NCI-H345 treated with DMSO at 0.1 percent for 48 hours (cell line): ENCODE measurements around the gene AKAP6.

Source experiments
- DNase-seq: peaks from one replicate; lab custom pipeline; 2025; ENCODE audit not compliant: unreplicated experiment; lab: John Stamatoyannopoulos, UW

The AKAP6 gene

GRCh38 chr14:32657081-32657480, 328.0 kb downstream of the AKAP6 start:
- DNase-seq = no peak

DNA sequence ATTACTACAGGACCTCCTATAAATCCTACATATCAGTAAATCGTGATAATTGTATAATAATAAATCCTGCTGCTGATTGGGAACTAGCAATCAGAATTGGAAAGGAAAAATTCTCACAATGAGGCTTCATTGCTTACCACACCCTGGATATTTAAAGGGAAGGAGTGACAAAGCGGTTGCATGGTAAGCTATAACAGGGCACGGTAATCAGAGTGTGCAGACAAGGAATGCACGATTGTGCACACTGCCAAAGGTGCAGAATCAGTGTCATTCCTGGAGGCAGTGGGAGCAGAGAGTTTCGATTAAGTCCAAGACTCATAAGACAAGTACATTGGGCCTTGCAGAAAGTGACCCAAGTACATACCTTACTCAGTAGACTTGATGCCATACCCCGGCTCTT, 332.1 kb downstream of the AKAP6 start:
- no peak for DNase-seq

DNA sequence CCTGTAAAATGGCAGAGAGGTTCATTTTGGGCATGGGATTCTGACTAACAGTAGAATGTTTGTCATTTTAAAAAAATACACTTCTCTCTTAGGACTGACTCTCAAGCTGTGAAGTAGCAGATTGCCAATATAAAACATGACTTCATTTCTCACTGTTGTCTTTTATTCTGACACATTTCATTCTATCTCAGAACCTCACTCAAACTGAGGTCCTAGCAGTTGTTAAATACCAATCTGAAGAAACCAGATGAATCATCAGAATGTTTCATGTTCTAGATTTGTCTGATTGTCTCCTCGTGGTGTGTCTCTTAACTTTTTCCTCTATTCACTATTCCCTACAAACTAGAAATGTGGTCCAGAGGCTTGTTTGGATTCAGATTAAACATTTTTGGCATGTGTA, 333.1 kb downstream of the AKAP6 start:
- DNase-seq = no peak

DNA sequence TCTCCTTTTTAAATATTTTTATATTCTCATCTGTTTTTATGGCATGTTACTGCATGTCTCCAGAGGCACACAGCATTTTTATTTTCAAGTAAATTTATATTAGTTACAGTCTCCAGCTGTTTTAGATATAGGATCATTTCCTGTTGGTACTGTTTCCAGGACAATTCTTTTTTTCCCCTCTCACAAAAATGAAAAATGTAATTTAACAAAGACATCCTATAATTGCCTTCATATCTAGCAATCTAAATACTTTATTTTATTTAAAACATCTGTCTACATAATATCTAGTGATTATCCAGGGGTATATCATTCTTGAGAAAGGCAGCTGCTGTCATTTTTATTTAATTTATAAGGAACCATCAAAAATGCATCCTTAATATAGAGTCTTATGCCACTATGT, 337.2 kb downstream of the AKAP6 start:
- no peak for DNase-seq

DNA sequence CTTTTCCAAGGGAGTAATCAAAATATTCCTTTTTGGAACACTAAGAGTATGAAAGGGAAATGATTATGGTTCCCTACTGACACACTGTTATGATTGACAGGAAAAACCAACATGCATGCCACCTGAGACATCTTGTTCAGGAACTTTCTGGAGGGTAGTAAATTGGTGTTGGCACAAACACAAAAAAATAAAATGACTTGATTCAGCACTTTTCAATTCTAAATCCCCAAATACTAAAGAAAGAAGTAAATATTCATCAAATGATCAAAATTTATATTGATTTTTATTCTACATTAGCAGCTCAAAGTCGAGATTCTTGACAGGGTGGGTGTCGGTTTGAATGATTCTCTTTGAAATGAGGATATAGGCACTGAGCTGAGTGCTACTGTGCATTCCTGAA, 338.2 kb downstream of the AKAP6 start:
- DNase-seq = no peak

DNA sequence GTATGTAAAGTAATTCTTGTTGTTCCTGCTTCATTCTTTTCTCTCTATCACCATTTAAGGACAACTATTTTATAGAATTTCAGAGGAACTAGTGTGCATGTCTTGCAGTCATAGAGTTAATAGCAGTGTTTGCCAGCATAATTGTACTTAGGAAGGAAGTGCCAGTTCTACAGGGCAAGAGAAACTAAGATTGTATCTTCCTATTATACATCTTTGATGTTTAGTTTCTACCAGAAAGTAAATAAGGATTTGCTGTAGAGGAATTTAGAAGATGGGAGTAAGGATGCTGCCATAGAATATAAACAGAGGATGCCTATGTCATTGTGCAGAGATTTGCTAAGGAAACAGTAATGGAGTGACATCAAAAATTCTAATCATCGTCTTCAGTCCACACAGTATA, 338.7 kb downstream of the AKAP6 start:
- no peak for DNase-seq

DNA sequence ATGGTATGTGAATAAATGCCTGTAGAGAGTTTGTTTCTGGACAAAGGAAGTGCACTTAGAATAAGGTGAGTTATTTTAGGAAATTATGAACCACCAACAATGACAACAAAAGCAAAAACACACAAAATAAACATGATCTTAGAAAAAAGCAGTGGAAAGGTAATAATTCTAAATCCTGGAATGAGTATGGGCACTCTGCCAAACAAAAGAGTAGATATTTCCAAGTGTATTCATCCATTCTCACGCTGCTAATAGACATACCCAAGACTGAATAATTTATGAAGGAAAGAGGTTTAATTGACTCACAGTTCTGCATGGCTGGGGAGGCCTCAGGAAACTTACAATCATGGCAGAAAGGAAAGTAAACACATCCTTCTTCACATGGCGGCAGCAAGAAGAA, 340.3 kb downstream of the AKAP6 start:
- no peak for DNase-seq

DNA sequence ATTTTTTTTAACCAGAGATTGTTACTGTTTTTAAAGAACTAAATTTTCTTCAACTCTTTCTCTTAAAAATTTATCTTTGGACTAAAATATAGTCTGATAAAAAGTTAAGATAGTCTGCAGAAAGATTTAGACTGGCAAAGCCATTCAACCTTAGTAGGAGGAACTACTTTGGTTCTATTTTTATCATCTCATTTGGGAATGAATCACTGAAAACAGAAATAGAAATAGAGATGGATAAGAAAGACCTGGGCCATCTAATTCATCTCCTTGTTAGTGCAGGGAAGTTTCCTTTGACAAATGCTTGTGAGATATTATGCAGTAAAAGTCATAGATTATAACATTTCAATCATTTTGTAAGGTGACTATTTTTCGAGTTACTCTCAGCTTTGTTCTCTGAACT, 346.3 kb downstream of the AKAP6 start:
- DNase-seq = no peak

DNA sequence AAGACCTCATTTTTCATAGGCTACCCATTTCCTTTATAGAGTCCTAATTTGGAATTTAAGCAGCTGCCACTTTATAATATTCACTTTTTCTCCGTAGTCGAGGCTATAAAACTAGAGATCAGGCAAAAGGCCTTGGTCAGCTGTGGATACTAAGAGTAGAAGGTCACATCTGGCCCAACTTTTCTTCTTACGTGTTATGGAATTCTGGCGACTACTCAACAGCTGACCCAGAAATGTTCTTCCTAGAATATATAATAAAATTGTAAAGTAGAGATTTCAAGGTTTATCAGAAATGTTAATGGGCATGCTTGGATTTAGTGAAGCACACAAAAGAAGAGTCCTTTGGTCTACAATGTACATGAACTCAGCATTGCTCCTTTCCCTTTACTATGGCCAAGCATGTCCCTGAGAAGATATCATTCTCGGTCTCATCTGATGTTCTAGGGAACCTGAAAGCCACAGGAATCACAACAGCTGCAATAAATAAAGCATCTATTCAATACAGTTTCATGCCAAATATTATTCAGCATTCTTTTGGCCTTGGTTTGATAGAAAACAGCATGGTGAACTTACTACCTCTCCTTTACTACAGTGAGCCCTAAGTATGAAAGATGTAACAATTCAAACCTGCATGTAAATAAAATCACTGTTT, 348.2 kb downstream of the AKAP6 start:
- no peak for DNase-seq

DNA sequence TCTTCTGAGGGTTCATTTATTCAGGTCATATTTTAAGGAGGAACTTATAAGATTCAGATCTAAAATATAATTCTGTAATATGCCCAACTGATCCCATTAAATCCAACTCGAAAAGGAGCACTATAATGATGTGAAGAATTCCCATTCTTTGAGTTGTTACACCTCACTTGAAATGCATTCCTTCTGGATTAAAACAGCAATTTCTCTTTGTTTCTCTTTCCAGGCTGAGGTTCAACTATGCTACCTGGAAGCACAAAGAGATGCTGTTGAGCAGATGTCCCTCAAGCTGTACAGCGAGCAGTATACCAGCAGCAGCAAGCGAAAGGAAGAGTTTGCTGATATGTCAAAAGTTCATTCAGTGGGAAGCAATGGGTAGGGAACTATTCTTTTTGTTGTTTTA, 349.0 kb downstream of the AKAP6 start:
- DNase-seq = no peak

GRCh38 chr14:32679927-32680612, 351.0 kb downstream of the AKAP6 start:
- DNase-seq = peak; percentile 28

GRCh38 chr14:32681598-32681997, 352.5 kb downstream of the AKAP6 start:
- DNase-seq = no peak

- DNase-seq = peak; percentile 18
Observed at GRCh38 chr14:32682214-32682613, 353.1 kb downstream of the AKAP6 start.

DNA sequence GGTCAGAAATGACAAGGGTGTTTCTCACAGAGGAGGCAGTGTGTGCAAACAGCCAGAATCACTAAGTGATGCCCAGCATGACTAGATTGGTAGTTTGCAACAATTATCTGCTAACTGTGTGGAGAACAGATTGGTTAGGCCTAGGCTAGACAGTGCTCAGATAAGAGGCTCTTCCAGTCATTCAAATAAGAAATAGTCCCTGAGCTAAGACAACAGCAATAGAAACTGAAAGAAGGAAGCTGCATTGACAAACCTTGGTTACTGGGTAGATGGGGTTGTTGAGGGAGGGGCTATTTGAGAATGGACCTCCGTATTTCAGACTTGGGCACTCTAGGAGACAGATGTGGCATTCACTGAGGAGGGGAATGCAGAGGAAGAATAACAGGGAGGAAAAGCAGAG, 354.6 kb downstream of the AKAP6 start:
- DNase-seq = no peak

DNA sequence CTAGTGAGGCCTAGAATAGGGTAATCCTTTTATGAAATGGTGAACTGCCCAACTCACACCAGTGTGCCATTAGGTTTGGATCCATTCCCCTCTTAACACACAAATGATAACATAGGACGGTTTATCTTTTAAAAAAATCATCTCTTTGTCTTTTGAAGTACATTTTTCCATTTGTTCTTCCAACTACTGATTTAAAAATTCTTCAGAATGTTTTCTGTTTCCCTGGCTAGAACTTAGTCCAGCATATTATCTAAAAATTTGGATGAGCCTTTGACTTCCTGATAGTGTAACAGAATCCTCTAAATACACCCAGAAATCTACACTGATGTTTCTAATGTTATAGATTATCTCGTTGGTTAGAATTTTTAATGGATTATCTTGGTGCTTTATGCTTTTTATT, 359.8 kb downstream of the AKAP6 start:
- DNase-seq = no peak

DNA sequence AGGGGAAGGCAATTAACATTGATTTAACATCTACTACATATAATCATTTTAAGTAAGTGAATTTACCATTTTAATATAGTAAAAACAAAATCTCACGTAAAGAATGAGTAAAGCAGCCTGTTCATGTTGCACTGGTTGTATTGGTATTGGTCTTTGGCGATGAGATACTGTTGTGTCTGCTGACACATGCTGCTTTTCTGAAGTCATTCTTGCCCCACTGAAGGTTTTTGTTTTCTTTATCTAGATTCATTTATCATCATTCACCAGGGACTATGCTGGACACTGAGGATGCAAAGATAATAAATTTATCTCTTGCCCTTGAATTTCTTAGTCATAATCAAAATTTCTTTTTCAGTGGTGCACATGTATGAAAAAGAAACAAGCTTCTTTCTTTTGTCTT, 363.3 kb downstream of the AKAP6 start:
- no peak for DNase-seq

DNA sequence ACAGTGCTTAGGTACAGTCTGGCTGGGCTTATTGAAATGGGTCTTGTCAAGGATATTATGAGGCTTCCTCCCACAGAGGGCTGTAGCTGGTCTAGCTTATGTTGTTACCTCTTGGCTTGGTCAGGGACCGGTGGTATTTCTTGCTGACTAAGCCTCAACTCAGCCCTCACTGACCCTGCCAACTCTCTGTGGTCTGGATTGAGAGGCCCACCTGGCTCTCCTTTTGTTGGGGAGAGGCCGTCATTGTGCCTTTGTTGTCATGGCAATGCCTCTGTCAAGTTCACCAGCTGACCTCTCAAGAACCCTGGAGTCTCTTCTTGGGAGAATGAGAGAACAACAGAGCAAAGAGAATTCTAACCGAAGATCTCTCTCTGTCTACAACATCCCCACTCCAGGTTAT, 364.0 kb downstream of the AKAP6 start:
- no peak for DNase-seq

DNA sequence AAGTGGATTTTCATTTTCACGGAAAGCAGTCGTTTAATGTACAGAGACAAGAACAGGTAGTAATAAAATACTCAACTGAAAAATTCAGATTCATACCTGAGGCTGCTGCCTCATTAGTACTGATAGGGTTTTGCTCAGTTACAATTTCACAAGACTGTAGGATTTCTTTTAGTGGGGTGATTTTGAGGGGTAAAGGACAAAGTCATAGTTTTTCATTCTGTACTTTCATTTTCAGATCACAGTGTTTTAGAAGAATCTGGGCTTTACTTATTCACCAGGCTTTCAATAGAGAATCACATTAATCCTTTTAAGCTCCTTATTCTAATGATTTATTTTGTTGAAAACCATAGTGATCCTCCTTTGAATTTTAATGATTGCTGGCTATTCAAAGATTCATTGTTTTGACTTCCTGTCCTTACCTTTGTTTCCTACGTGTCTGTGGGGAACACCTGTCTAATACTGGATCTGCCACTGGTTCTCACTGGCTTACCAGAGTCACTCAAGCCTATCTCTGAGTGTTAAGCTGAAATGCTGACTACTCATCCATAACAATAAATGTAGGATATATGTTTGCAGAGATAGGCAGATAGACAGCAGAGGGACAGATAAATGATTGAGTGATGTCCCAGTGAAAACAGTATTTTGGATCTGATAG, 365.8 kb downstream of the AKAP6 start:
- DNase-seq = peak; percentile 5

DNA sequence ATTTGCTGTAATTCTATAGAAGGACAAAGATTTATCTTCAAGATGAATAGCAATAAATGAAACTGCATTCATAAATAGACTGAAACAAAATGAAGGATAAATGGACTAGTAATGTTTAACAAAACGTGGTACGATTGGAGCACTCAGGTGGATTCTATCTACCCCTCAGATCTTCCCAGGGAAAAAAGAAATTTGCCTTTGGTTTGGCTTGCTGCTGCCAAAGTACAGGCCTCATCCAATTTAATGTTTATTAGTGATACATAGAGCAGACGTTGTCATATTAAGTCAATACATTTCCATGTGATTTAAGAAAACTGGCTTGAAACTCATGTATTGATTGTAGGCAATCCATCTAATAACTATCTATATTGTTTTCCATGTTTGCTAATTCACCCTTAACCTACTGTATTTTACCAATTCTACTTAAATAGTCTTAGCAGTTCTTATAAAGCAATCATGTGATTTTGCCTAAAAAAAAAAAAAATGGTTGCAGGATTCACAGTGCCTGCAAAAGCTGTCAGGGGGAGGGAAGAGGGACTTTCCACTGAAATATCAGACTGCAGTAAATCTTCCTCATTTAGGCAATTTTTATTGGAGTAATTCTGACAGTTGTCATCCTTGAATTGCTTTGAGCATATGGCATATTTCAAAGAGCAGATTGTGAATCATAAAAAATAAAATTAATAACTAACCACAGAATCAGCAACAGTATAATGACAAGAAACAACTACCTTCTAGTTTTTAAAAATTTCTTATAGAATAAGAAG, 367.4 kb downstream of the AKAP6 start:
- DNase-seq = no peak

DNA sequence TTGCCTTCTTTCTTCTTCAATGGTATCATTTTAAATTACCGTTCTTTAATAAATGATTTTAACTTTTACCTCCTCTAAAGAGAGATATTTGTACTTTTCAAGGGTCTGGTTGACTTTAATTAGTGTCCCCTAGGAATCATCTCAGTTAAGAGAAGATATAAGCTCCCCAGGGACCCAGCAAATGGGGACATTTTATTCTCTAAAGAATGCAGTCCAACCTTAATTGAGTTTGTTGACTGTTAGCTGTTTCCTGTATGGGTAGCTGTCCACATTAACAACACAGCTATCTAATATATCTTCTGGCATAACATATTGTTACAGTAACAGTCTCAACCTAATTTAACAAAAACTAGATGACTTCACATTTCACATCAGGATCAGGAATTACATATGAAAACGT, 368.0 kb downstream of the AKAP6 start:
- no peak for DNase-seq

DNA sequence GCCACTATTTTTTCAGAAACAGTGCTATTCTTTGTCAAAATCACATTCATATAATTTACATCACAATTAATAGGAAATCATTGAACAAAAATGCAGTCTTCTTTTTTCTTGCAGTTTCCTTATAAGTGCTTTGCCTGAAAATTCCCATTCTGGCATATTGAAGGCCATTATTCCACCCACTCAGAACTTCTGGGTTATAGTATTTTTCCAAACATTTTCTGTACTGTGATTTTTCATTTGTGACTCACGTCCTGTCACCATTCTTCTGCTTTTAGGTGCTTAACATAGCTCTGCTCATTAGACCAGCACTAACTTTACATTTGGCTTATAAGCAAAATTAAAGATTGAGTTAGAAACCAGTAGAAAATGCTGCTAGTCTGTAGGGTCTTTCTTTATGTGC, 368.6 kb downstream of the AKAP6 start:
- DNase-seq = no peak

- DNase-seq = no peak
Observed at GRCh38 chr14:32698831-32699230, 369.7 kb downstream of the AKAP6 start.
